Amygdala (tissue), 56 donors: ENCODE measurements around the gene GOLPH3L.
"Not testable (repeated sequence)": the region's sequence is repeated elsewhere in the genome, so short reads cannot be mapped to it uniquely, and the experiment has no call there.

Experiments used
- DNase-seq, 56 donors: peaks; one replicate each; lab custom pipeline; 2025; lab: John Stamatoyannopoulos, UW

GOLPH3L gene

GRCh38 chr1:150619576-150620509, 77.1 kb downstream of the GOLPH3L start:
- peak in 12 of 56 donors; percentile 9 to 45 (median 15) for DNase-seq

- DNase-seq = no peak
Measured at GRCh38 chr1:150615346-150616201, 81.4 kb downstream of the GOLPH3L start.

GRCh38 chr1:150613061-150613920, 83.7 kb downstream of the GOLPH3L start:
- peak in 2 of 56 donors; percentile 4 to 6 for DNase-seq

- DNase-seq = no peak
Measured at GRCh38 chr1:150612014-150612345, 85.0 kb downstream of the GOLPH3L start.

GRCh38 chr1:150610576-150610975, 86.4 kb downstream of the GOLPH3L start:
- no peak for DNase-seq

- DNase-seq = no peak
Measured at GRCh38 chr1:150609732-150610131, 87.2 kb downstream of the GOLPH3L start.

- DNase-seq = no peak
Measured at GRCh38 chr1:150606463-150607142, 90.4 kb downstream of the GOLPH3L start.

- DNase-seq = not testable (repeated sequence)
Measured at GRCh38 chr1:150605451-150605731, 91.6 kb downstream of the GOLPH3L start.

- DNase-seq = no peak
Measured at GRCh38 chr1:150604226-150604588, 92.7 kb downstream of the GOLPH3L start.

- DNase-seq = no peak
Measured at GRCh38 chr1:150603711-150604110, 93.2 kb downstream of the GOLPH3L start.

- not testable (repeated sequence) for DNase-seq
Measured at GRCh38 chr1:150602372-150602771, 94.6 kb downstream of the GOLPH3L start.

GRCh38 chr1:150601540-150601939, 95.4 kb downstream of the GOLPH3L start:
- DNase-seq = no peak

- not testable (repeated sequence) for DNase-seq
Measured at GRCh38 chr1:150598346-150598745, 98.6 kb downstream of the GOLPH3L start.

- no peak for DNase-seq
Measured at GRCh38 chr1:150596976-150597375, 100.0 kb downstream of the GOLPH3L start.
